ENCODE measurements around the gene MMP25.
"Not testable (repeated sequence)": the region's sequence is repeated elsewhere in the genome, so short reads cannot be mapped to it uniquely, and the experiment has no call there.

The MMP25 gene

DNA sequence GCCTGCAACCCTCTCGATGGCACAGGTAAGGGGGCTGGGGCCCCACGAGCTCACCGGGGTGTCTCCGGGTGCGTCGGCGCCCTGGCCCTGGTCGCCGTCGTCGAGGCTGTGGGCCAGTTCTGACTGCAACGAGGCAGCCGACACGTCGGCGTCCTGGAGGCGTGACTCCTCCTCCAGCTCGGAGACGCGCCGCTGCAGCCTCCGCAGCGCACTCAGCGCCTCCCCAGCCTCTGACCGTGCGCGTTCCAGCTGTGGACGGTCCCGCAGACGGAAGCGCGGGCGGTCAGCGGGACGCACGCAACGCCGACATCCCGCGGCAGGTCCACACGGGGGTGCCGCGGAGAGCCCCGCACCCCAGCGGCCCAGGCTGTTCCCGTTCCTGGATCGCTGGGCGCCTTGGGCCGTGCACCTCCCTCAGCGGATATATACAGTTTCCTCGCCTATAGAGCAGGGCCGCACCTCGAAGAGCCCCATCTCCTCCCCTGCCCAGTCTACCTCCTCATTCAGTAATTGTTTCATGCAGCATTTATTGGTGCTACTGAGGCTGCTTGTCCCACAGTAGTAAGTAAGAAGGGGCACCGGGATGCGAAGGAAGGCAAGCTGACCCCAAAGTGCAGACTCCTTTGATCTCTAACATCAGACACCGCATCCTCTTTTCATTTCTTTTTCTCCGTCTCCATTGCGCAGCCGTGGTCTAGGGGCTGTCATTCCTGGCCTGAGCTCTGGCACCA is 16.7 kb upstream of the MMP25 start:
- DNase-seq (ENCODE audit: low read depth), result no peak

DNA sequence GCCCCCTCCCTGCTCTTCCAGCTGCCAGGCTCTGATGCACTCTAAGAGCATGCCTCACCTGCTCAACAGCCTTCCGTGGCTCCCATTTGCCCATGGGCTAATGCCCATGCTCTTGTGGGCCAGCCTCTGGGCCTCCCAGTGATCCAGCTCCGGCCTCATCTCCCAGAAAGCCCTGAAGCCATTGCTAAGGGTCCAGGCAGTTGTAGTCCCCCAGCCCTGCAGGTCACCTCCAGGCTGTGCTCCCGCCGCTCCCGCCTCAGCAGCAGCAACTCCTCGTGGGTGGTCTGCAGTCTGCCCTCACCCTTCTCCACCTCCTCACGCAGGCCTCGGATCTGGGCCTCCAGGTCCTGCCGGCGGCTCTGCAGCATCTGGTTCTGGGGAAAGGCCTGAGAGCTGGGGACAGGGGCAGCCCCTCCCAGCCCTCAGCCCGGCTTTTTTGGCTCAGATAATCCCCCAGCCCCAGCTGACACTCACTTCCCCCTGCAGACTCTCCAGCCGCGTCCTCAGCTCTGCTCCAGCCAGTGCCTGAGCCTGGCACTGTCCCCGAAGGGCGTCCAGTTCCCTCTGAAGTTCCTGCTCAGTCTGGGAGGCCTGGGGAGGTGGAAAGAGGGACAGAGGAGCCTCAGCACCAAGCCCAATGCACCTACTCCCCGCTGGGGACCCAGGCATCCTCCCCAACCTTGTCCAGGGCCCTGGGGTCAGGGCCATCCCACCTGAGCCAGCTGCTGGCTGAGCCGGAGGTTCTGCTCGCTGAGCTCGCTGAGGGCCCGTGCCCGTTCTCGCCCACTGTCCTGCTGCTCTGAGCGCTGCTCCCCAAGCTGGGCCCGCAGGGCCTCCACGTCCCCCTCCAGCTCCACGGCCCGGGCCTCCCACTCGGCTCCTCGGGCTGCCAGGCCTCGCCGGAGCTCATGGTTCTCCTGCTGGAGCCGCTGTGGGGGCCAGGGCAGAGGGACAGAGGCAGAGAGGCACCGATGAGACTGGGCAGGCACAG is 15.8 kb upstream of the MMP25 start:
- no peak for DNase-seq (ENCODE audit: low read depth)

GRCh38 chr16:3032624-3033023 is 13.7 kb upstream of the MMP25 start:
- DNase-seq (ENCODE audit: low read depth), result no peak

DNA sequence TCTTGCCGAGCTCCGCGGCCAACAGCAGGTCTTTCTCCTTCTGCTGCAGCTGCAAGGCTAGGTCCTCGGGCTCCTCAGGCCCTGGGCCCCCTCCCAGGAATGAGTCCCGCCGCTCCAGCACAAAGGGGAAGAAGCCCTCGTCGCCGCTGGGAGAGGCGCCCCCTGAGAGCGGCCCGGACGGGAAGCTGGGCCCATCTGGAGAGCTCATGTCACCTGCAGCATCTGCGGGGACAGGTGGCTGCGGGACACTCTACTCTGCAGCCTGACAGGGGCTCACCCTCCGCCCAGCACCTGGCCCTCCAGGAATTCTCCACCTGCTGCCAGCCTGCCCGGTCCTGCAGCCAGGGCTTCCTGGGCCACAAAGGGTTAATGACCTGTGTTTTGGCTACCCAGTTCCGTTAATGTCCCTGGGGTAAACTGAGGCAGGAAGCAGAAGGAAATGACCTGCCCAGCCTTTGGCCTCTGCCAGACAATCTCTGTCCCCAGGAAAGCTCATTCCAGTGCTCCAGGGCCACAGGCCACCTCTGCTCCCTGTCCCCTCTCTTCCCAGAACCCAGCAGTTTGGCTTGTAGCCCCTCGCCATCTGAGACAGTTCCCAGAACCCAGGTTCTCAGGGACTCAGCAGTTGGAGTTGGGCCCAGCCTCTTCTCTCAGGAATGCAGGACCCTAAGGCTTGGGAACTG is 10.9 kb upstream of the MMP25 start:
- DNase-seq (ENCODE audit: low read depth), result no peak

- no peak for DNase-seq (ENCODE audit: low read depth)
These were observed 10.2 kb upstream of the MMP25 start for GRCh38 chr16:3035972-3036725.

DNA sequence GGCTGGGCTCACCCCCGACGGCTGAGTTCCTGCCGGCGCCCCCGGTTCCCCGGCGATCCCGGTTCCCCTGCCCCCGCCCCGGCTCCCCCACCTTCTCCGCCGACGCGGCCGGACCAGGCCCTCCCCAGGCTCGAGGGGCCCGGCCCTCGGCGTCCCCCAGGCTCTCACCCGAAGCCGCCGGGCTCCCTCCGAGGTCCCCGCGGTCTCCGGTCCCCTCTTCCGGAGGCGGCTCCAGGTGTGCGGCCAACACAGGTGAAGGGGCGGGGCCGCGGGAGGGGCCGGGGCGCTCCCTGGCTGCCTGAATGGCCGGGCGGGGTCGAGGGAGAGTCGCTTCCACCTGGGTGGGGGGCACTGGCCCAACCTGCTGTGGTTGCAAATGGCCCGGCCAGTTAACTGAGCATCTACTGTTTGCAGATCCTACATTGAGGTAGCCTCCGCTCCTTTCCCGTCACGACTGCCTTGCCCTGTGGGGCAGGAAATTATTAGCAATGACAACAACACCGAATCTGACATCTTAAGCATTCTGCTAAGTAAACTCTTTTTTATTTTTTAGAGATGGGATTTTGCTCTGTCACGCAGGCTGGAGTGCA is 9.5 kb upstream of the MMP25 start, which contains the start of gene BICDL2:
Gene BICDL2, minus strand, starts transcription at position 219 of the 590 bp plus-strand sequence. CDS start 1,448 bp downstream, outside the sequence.
- no peak for DNase-seq (ENCODE audit: low read depth)

GRCh38 chr16:3038256-3038655 is 8.1 kb upstream of the MMP25 start:
- no peak for DNase-seq (ENCODE audit: low read depth)

DNA sequence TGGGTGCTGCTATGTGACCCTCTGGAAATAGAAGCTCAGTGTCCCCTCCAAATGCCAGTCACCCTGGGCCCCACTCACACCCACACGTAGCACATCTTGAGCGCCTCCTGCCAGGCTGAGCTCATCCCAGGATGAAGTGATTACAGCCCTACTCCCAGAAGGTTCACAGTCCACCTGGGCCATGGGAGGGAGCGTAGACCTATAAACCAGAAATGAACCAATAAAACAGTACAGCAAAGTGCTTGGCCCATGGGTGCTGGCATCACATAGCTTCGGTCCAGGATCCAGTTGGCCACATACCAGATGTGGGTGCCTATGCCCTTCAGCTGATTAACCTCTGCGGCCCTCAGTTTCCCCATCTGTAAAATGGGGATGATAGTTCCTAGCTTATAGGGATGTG is 7.5 kb upstream of the MMP25 start:
- no peak for DNase-seq (ENCODE audit: low read depth)

- DNase-seq (ENCODE audit: low read depth), result no peak
These were observed 4.0 kb upstream of the MMP25 start for GRCh38 chr16:3042376-3042775.

- DNase-seq (ENCODE audit: low read depth), result no peak
These were observed 1.7 kb upstream of the MMP25 start for GRCh38 chr16:3044708-3045107.

- DNase-seq (ENCODE audit: low read depth), result no peak
These were observed 453 bp downstream of the MMP25 start for GRCh38 chr16:3046641-3047386.

GRCh38 chr16:3047387-3047720 is 993 bp downstream of the MMP25 start:
- DNase-seq (ENCODE audit: low read depth), result no peak

- DNase-seq (ENCODE audit: low read depth), result no peak
These were observed 3.6 kb downstream of the MMP25 start for GRCh38 chr16:3049921-3050481.

DNA sequence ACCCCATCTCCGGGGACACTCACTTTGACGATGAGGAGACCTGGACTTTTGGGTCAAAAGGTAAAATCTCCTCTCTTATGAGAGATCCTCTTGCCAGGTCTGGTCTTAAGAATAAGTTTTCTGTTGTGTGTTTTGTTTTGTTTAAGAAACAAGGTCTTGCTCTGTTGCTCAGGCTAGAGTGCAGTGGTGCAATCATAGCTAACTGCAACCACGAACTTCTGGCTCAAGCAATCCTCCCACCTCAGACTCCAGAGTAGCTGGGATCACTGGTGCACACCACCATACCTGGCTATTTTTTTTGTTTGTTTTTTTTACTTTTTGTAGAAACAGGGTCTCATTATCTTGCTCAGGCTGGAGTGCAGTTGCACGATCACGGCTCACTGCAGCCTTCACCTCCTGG is 4.1 kb downstream of the MMP25 start:
- no peak for DNase-seq (ENCODE audit: low read depth)

- DNase-seq (ENCODE audit: low read depth), result no peak
These were observed 4.6 kb downstream of the MMP25 start for GRCh38 chr16:3051009-3051408.

- no peak for DNase-seq (ENCODE audit: low read depth)
These were observed 5.1 kb downstream of the MMP25 start for GRCh38 chr16:3051494-3051893.

DNA sequence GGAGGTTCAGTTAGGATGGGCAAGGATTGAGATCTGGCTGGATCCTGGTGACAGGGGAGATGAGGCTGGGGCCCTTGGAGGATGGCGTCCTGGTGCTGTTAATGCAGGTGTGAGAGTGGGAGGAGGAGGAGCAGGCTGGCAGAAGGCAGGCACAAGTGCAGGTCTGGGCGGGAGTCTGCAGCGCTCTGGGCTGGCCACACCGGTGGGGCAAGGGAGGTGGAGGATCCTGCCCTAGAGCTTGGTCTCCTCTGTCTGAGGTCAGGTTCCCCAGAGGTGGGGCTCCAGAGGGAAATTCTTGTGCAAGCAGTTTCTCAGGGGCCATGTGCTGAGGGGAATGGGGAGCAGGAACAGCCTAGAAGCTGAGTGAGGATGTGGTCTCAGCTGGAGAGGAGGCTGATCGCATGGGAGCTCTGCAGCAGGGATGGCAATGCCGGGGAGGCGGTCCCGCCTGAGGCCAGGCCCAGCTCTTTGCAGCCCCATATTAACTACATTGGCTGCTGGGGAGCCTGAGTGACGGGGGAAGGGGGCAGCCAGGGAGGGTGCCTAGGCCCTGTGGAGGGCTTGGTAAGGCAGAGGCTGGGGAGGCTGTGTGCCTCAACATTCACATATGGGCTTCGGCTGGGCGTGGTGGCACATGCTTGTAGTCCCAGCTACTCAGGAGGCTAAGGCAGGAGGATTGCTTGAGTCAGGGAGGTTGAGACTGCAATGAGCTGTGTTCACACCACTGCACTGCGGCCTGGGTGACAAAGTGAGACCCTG is 6.4 kb downstream of the MMP25 start:
- DNase-seq (ENCODE audit: low read depth), result not testable (repeated sequence)

GRCh38 chr16:3053330-3053710 is 7.0 kb downstream of the MMP25 start:
- DNase-seq (ENCODE audit: low read depth), result not testable (repeated sequence)

GRCh38 chr16:3054965-3055733 is 8.8 kb downstream of the MMP25 start:
- no peak for DNase-seq (ENCODE audit: low read depth)

Measured in stimulated activated CD8-positive, alpha-beta memory T cell treated with anti-CD3 and anti-CD28 coated beads, Interleukin-12 subunit alpha, Interleukin-12 subunit beta, amount 100 ng/mL, for 4 hours (primary cell).